Fibroblast of skin of left quadriceps (primary cell): Measurements from ENCODE around the gene ISY1.

Experiments used
- DNase-seq, 2 experiments: peaks; one replicate each; pipeline ENCODE4 v3.0.0-alpha.2; 2013; ENCODE audit warnings: low read depth in 2 of 2

Gene ISY1

DNA sequence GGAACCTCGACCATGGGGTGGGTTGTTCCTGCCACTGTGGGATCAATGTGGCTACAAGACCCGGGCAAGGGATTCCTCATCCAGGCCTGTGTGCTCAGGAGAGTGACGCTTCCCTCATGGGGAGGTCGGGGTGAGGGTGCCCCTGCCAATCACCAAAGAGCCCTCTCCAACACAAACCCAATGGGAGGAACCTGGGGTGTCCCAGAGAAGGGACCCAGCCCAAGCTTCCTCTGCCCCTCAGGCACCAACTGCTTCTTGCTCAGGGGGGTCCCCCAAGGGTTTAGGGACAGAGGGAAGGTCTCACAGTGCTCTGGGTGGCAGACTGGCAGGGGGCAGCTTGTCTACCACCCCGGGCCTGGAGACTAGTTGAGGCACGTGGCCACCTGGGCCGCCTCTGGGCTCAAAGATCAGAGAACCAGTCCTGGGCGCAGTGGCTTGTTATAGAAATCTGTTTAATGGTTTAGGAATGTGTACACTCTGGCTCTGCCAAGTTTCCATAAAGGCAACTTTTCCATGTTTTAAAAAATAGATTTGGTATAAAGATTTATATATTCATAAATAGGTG, 73.6 kb downstream of the ISY1 start:
- DNase-seq = no peak

DNA sequence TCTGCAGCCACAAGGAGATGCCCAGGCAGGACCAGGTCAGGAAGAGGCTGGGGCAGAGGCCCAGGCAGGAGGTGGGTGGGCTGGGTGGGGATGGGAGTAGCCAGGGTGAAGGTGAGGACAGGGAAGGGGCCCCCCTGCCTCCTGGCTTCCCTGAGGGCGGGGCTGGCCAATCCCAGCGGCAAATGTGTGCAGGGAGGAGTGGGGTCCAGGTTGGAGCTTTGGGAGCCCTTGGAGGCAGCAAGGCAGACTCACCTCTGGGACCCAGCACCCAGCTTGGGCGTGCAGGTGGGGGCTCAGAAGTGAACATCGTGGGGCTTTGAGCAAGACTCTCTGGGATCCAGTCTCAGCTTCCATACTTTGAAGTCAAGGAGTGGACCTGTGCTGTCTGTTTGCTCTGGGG, 75.0 kb downstream of the ISY1 start:
- DNase-seq = no peak

DNA sequence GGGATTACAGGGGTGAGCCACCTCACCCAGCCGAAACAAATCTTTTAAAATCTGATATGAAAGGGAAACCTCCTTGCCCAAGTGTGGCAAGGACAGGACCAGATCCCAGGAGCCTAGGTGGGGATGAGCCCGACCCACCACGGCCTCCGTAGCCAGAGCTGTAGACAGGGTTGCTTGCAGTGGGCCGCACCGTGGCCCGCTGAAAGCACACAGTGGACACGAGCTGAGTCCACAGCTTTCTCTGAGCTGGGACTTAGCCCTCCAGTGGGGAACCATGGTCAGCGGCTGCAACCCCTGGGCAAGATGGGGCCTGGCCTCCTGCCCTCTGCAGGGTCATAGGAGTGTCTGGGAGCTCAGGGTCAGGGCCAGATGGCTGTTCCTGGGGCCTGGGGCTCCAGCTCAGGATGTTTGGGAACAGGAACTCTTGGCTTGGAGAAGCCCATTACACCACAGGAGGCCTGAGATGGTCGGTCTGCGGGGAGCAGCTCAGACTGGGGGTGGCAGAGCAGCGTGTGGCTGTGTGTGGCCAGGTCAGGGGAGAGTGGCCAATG, 75.6 kb downstream of the ISY1 start:
- no peak for DNase-seq

DNA sequence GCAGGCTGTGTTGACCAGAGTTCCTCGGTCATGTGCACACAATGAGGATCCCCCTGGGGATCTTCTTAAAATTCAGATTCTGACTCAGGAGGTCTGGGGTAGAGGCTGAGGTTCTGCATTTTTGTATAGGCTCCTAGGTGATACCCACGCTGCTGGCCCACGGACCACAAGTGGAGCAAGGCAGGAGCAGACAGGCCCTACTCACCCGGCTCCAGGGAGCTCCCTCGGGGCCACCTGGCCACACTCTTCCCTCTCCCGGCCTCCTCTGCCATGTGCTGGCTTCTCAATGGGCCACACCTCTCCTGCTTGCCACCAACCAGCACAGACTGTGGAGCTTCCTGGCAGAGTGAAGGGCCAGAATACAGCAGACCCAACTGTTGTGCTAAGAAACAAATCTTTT, 76.4 kb downstream of the ISY1 start:
- DNase-seq = no peak

DNA sequence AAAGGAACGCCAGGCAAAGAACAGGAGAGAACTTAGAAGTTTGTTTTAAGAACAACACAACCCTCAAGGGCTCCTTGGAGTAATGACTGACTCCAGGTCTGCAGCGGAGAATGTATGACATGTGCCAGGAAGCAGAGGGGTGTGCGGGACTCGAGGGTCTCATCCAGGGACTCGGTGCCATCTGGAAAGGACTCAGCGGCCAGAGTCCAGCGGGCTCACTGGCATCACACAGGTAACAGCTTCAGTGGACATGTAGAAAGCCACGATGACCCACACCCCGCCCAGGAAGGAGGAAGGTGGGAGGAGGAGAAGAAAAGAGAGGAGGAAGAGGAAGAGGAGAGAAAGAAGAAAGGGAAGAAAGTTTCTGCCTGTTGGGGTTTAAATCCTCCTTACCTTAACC, 78.8 kb downstream of the ISY1 start:
- DNase-seq = no peak

DNA sequence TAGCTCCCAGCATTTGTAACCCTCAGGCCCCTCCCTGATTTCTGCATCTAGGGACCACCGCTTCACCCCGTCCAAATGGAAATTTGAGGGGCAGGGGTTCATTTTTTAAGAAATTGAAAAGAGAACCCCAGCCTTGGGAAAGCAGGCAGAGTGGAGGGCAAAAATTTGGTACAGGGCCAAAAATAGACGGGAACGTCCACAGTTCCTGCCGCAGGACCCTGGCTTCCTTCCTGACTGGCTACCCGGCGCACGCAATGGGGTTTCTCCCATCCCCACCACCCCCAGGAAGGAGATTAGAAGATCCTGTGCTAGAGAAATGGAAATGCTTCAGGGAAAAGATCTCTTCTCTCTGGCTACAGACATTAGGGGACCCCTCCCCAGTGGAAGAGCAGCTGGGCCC, 79.4 kb downstream of the ISY1 start:
- no peak for DNase-seq

DNA sequence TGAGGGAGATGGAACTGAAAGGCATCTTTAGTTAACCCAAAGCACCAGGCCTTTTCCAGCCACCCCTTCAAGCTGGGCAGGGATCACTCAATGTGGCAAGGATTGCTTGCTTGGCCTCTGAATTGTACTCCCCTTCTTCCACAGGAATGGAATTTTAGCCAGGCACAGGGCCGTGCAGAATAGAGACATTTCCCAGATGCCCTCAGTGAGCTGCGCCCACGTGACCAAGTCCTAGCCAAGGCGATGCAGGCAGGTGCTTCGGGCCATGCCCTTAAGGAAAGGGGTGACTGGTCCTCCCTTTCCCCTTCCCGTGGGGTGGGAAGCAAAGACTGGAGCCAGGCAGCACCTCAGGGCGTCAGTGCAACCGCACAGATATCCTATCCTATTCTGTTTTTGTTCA, 82.4 kb downstream of the ISY1 start:
- DNase-seq = no peak
